HEK293T (cell line): ENCODE measurements around the gene GRIA4.

ENCODE experiments used
- CTCF ChIA-PET: fragments of 350-600 bp; formaldehyde crosslinking; extraction: SDS; loops from one replicate; lab custom pipeline; 2021; ENCODE audit warnings: antibody characterized with exemption, inconsistent platforms; lab: Yijun Ruan, JAX
- POLR2A ChIA-PET: fragments of 350-600 bp; formaldehyde crosslinking; extraction: SDS; loops from one replicate; lab custom pipeline; 2020; ENCODE audit warnings: antibody characterized with exemption, inconsistent platforms; lab: Yijun Ruan, JAX
- DNase-seq: peaks from one replicate; pipeline ENCODE4 v3.0.0; 2012; ENCODE audit warnings: mixed read lengths; ENCODE audit errors: extremely low spot score
- ARNT ChIP-seq: fragments of 450-650 bp; IDR thresholded peaks from 2 replicates; pipeline ENCODE4 v1.6.1; 2017; ENCODE audit warnings: mild to moderate bottlenecking
- BHLHE40 ChIP-seq: fragments of 450-650 bp; IDR thresholded peaks from 2 replicates; pipeline ENCODE4 v1.6.1; 2016; ENCODE audit warnings: mild to moderate bottlenecking, moderate library complexity, borderline replicate concordance
- CTBP1 ChIP-seq: fragments of 450-650 bp; IDR thresholded peaks from 2 replicates; pipeline ENCODE4 v1.6.1; 2016; ENCODE audit warnings: borderline replicate concordance
- ELF4 ChIP-seq: fragments of 450-650 bp; IDR thresholded peaks from 2 replicates; pipeline ENCODE4 v1.6.1; 2017; ENCODE audit warnings: antibody characterized with exemption
- FOXA1 ChIP-seq: fragments of 450-650 bp; IDR thresholded peaks from 2 replicates; pipeline ENCODE4 v1.6.1; 2016; ENCODE audit warnings: mild to moderate bottlenecking
- FOXK2 ChIP-seq: fragments of 450-650 bp; IDR thresholded peaks from 2 replicates; pipeline ENCODE4 v1.6.1; 2016; ENCODE audit warnings: mild to moderate bottlenecking
- FOXM1 ChIP-seq: fragments of 450-650 bp; IDR thresholded peaks from 2 replicates; pipeline ENCODE4 v1.6.1; 2017; ENCODE audit warnings: mild to moderate bottlenecking, borderline replicate concordance
- HDGF ChIP-seq: fragments of 450-650 bp; IDR thresholded peaks from 2 replicates; pipeline ENCODE4 v1.6.1; 2017; ENCODE audit warnings: antibody characterized with exemption, borderline replicate concordance
- L3MBTL2 ChIP-seq: fragments of 450-650 bp; conservative IDR thresholded peaks from 2 replicates; pipeline ENCODE4 v1.6.1; 2016; ENCODE audit warnings: mild to moderate bottlenecking
- LEF1 ChIP-seq: fragments of 450-650 bp; IDR thresholded peaks from 2 replicates; pipeline ENCODE4 v1.6.1; 2017; ENCODE audit warnings: mild to moderate bottlenecking, borderline replicate concordance
- NFRKB ChIP-seq: fragments of 450-650 bp; IDR thresholded peaks from 2 replicates; pipeline ENCODE4 v1.6.1; 2016; ENCODE audit warnings: mild to moderate bottlenecking, moderate library complexity
- PKNOX1 ChIP-seq: fragments of 450-650 bp; IDR thresholded peaks from 2 replicates; pipeline ENCODE4 v1.6.1; 2016
- SP1 ChIP-seq: fragments of 450-650 bp; IDR thresholded peaks from 2 replicates; pipeline ENCODE4 v1.6.1; 2017
- SUZ12 ChIP-seq: fragments of 450-650 bp; IDR thresholded peaks from 2 replicates; pipeline ENCODE4 v1.6.1; 2016; ENCODE audit warnings: mild to moderate bottlenecking
- TARDBP ChIP-seq: fragments of 450-650 bp; IDR thresholded peaks from 2 replicates; pipeline ENCODE4 v1.6.1; 2016
- ZNF384 ChIP-seq: fragments of 450-650 bp; IDR thresholded peaks from 2 replicates; pipeline ENCODE4 v1.6.1; 2016

GRIA4 gene

GRCh38 chr11:105891685-105892084 is 281.8 kb downstream of the GRIA4 start:
- CTCF ChIA-PET = interaction anchor here (0.6 kb wide), 1 partner anchor 13 kb away, joined by 3 read pairs; no protein-coding TSS in a partner anchor

GRCh38 chr11:105897161-105897560 is 287.3 kb downstream of the GRIA4 start:
- ChIA-PET CTCF (no interaction called here), POLR2A (no interaction called here)
- no peak for DNase-seq
- TF ChIP-seq ZNF384 = no peak
- TF ChIP-seq CTBP1 = no peak
- no peak for TF ChIP-seq PKNOX1
- TF ChIP-seq L3MBTL2 = no peak
- TF ChIP-seq BHLHE40 = no peak
- no peak for TF ChIP-seq FOXA1
- TF ChIP-seq NFRKB = no peak
- TF ChIP-seq FOXM1 = no peak
- no peak for TF ChIP-seq TARDBP
- TF ChIP-seq SP1 = no peak
- no peak for TF ChIP-seq FOXK2
- TF ChIP-seq SUZ12 = no peak
- TF ChIP-seq ARNT = no peak
- TF ChIP-seq ELF4 = no peak
- TF ChIP-seq HDGF = no peak
- no peak for TF ChIP-seq LEF1

More at GRCh38 chr11:105891685-105892084, 281.8 kb downstream of the GRIA4 start:
- POLR2A ChIA-PET = no interaction called here
- no peak for DNase-seq
- TF ChIP-seq FOXM1 (no peak), SP1 (no peak), NFRKB (no peak), HDGF (no peak), ELF4 (no peak), ARNT (no peak), PKNOX1 (no peak), FOXA1 (no peak), FOXK2 (no peak), CTBP1 (no peak), TARDBP (no peak), SUZ12 (no peak), L3MBTL2 (no peak), BHLHE40 (no peak), ZNF384 (no peak), LEF1 (no peak)

DNA sequence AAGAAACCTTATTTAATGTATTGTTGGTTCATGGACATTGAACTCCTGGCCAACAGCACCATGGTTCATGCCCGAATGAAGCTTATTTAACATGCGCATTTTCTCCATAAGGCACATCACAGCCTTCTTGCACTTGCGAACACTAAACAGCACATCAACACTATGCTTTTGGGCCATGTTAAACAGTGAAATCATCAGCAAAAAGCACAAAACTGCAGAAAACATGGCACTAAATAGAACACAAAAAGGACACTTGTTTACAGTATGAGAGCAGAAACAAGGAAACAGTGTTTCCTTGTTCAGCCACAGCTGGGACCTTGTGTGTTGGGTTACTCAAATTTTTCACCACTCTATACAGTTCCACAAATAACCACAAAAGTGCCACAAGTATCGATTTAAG is 289.9 kb downstream of the GRIA4 start:
- POLR2A ChIA-PET = no interaction called here
- no peak for DNase-seq
- TF ChIP-seq SUZ12 (no peak), HDGF (no peak), FOXM1 (no peak), BHLHE40 (no peak), LEF1 (no peak), ELF4 (no peak), NFRKB (no peak), CTBP1 (no peak), FOXA1 (no peak), SP1 (no peak), ZNF384 (no peak), PKNOX1 (no peak)
- CTCF ChIA-PET = no interaction called here

DNA sequence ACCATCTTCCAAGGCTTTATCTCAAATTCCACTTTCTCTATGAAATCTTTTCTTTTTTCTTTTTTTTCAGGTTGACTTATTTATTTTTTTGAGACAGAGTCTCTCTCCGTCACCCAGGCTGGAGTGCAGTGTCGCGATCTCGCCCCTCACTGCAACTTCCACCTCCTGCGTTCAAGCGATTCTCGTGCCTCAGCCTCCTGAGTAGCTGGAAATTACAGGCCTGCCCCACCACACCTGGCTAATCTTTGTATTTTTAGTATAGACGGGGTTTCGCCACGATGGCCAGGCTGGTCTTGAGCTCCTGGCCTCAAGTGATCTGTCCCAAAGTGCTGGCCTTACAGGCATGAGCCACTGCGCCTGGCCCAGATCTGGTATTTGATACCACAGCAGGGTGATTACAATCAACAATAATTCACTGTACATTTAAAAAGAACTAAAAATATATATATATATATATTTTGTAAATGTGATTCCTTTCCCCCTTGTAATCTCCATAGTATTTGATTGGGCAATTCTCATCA is 290.7 kb downstream of the GRIA4 start:
- CTCF ChIA-PET = no interaction called here
- DNase-seq = no peak
- POLR2A ChIA-PET = no interaction called here
- no peak for TF ChIP-seq CTBP1
- TF ChIP-seq TARDBP = no peak
- TF ChIP-seq SUZ12 = no peak
- TF ChIP-seq L3MBTL2 = no peak
- no peak for TF ChIP-seq ZNF384
- TF ChIP-seq SP1 = no peak
- no peak for TF ChIP-seq FOXK2
- no peak for TF ChIP-seq HDGF
- TF ChIP-seq NFRKB = no peak
- no peak for TF ChIP-seq PKNOX1
- no peak for TF ChIP-seq ARNT
- no peak for TF ChIP-seq FOXA1
- TF ChIP-seq LEF1 = no peak
- TF ChIP-seq ELF4 = no peak
- no peak for TF ChIP-seq FOXM1
- TF ChIP-seq BHLHE40 = no peak

DNA sequence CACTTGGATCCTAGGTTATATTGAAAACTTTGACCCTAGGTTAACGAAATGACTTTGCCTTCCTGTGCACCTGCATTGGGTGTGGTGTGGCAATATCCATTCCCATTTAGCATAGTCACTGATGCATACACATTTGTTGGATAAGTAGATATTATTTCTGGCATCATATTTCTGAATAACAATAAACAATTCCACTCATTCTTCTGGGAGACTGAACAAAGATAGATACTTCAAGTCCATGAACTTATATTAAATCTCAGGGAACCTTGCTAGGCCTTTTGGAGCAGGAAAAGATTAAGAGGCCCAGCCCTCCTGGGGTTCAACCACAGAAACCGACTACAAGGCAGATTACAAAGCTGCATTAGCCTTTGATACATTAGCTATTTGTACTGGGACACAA is 293.2 kb downstream of the GRIA4 start:
- ChIA-PET POLR2A (no interaction called here), CTCF (no interaction called here)
- no peak for TF ChIP-seq FOXK2
- no peak for TF ChIP-seq FOXM1
- no peak for TF ChIP-seq LEF1
- TF ChIP-seq NFRKB = no peak
- no peak for TF ChIP-seq TARDBP
- TF ChIP-seq HDGF = no peak
- no peak for TF ChIP-seq BHLHE40
- TF ChIP-seq PKNOX1 = no peak
- TF ChIP-seq SP1 = no peak
- no peak for TF ChIP-seq ELF4
- DNase-seq = no peak
